ENCODE data around the gene PRDM12.

DNA sequence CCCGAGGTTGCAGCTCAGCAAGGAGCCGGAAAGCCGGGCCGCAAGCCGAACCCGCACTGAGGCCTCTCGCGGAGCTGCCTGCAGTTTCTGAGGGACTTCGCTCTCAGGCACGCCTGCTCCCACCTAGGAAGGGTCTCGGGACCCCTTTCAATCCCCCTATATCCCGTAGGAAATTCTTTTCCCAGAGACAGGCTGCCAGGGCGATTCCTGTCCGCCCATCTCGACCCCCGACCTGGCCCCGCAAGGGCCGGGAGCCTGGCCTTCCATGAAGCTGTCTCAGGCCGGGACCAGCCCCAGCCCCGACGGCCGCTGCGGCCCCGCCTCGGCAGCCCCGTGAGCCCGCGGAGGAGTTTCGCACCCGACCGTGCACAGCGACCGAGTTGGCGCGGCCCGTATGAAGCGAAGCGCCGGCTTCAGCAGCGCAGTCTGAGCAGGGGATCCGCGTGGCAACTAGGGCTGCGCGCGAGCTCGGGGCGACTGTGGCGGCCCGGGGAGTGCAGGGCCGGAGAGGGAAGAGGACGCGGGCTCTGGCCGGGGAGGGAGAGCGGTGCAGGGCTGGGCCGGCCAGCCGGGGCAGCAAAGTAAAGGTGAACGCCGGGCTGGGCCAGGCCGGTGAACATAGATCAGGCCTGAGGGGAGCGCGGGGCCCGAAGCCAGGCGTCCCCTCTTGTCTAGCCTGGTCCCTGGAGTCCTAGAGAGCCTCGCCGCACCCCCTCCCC, 977 bp upstream of the PRDM12 start:
- TF ChIP-seq SPI1 (IDR thresholded peaks at IDR 0.05; ENCODE audit: low read depth, low read length): no peak
- TF ChIP-seq POLR2A (IDR thresholded peaks at IDR 0.05; ENCODE audit: low read depth, low read length): no peak
- TF ChIP-seq POLR2AphosphoS5 (IDR thresholded peaks at IDR 0.05; ENCODE audit: low read depth, low read length): no peak
- no peak for TF ChIP-seq TAF1 (IDR thresholded peaks at IDR 0.05; ENCODE audit: low read depth, low read length)
- no peak for TF ChIP-seq PAX5 (IDR thresholded peaks at IDR 0.05; ENCODE audit: insufficient read depth, low read length, severe bottlenecking)
- TF ChIP-seq POU2F2 (IDR thresholded peaks at IDR 0.05; ENCODE audit: low read depth, low read length): no peak
